Caki2 (cell line): ENCODE data around the gene ARFGAP3. TPM values are rescaled to one million over a fixed set of nuclear protein-coding genes. Genes with fewer than 3 reads are reported as not detected.

Source experiments
- DNase-seq: peaks from one replicate; pipeline ENCODE4 v3.0.0-alpha.2; 2015; ENCODE audit warnings: low read depth
- in situ Hi-C: cut with HindIII; loops from 2 replicates; pipeline ENCODE4 v1.10.0; 2016; ENCODE audit warnings: low sequenced_read_pairs, low pct_unique_long_range_greater_than_20kb, mixed read lengths
- total RNA-seq: library from RNA; depleted of rRNA; stranded (reverse); fragments of >200 nt; shearing (Covaris generic); gene quantifications from 2 replicates; pipeline ENCODE4 v1.2.3, GENCODE V29; 2014; ENCODE audit warnings: low replicate concordance

ARFGAP3 gene
- total RNA-seq, 1 experiment from 2014 or later, result 29.8 TPM

GRCh38 chr22:42805998-42806830 is 50.9 kb downstream of the ARFGAP3 start:
- DNase-seq, result no peak
- in situ Hi-C loops, result no loop called here

- DNase-seq, result no peak
- in situ Hi-C loops, result no loop called here
Observed at GRCh38 chr22:42805016-42805997, 51.8 kb downstream of the ARFGAP3 start.

GRCh38 chr22:42803389-42803788 is 53.7 kb downstream of the ARFGAP3 start:
- in situ Hi-C loops, result no loop called here
- no peak for DNase-seq

- in situ Hi-C loops, result no loop called here
- DNase-seq, result no peak
Observed at GRCh38 chr22:42801252-42802080, 55.6 kb downstream of the ARFGAP3 start.

GRCh38 chr22:42800451-42801251 is 56.4 kb downstream of the ARFGAP3 start:
- in situ Hi-C loops, result no loop called here
- DNase-seq, result no peak

GRCh38 chr22:42799461-42800405 is 57.3 kb downstream of the ARFGAP3 start:
- DNase-seq, result peak; percentile 29
- in situ Hi-C loops, result no loop called here

- in situ Hi-C loops, result no loop called here
- no peak for DNase-seq
Observed at GRCh38 chr22:42799061-42799460, 58.0 kb downstream of the ARFGAP3 start.

- no peak for DNase-seq
- in situ Hi-C loops, result no loop called here
Observed at GRCh38 chr22:42797011-42797410, 60.1 kb downstream of the ARFGAP3 start.

GRCh38 chr22:42796081-42796480 is 61.0 kb downstream of the ARFGAP3 start:
- no peak for DNase-seq
- in situ Hi-C loops, result no loop called here

GRCh38 chr22:42794551-42795510 is 62.2 kb downstream of the ARFGAP3 start:
- in situ Hi-C loops, result no loop called here

GRCh38 chr22:42793848-42794405 is 63.1 kb downstream of the ARFGAP3 start:
- in situ Hi-C loops, result no loop called here
- no peak for DNase-seq

More at GRCh38 chr22:42794551-42795510, 62.2 kb downstream of the ARFGAP3 start:
- DNase-seq, result no peak

GRCh38 chr22:42792909-42793847 is 63.9 kb downstream of the ARFGAP3 start:
- in situ Hi-C loops, result no loop called here

GRCh38 chr22:42792453-42792908 is 64.6 kb downstream of the ARFGAP3 start:
- no peak for DNase-seq
- in situ Hi-C loops, result no loop called here

More at GRCh38 chr22:42792909-42793847, 63.9 kb downstream of the ARFGAP3 start:
- DNase-seq, result no peak
